ENCODE results near the gene GBE1.
"Not testable (repeated sequence)": the region's sequence is repeated elsewhere in the genome, so short reads cannot be mapped to it uniquely, and the experiment has no call there.

The GBE1 gene

GRCh38 chr3:81516042-81516441, 245.4 kb downstream of the GBE1 start:
- no peak for DNase-seq

GRCh38 chr3:81513591-81513990, 247.9 kb downstream of the GBE1 start:
- DNase-seq, result no peak

GRCh38 chr3:81503026-81503425, 258.4 kb downstream of the GBE1 start:
- DNase-seq, result no peak

GRCh38 chr3:81502236-81502635, 259.2 kb downstream of the GBE1 start:
- no peak for DNase-seq

GRCh38 chr3:81500039-81500438, 261.4 kb downstream of the GBE1 start:
- no peak for DNase-seq

- DNase-seq, result no peak
These were observed 263.7 kb downstream of the GBE1 start for GRCh38 chr3:81497572-81498251.

GRCh38 chr3:81496407-81497104, 264.9 kb downstream of the GBE1 start:
- DNase-seq, result no peak

GRCh38 chr3:81492471-81492870, 269.0 kb downstream of the GBE1 start:
- DNase-seq, result not testable (repeated sequence)

GRCh38 chr3:81492040-81492439, 269.4 kb downstream of the GBE1 start:
- DNase-seq, result no peak

GRCh38 chr3:81490541-81491288, 270.7 kb downstream of the GBE1 start:
- DNase-seq, result peak; percentile 4

- DNase-seq, result no peak
These were observed 276.0 kb downstream of the GBE1 start for GRCh38 chr3:81485444-81485865.

- DNase-seq, result no peak
These were observed 276.9 kb downstream of the GBE1 start for GRCh38 chr3:81484520-81484919.

GRCh38 chr3:81483046-81483445, 278.4 kb downstream of the GBE1 start:
- no peak for DNase-seq

GRCh38 chr3:81477740-81478139, 283.7 kb downstream of the GBE1 start:
- DNase-seq, result no peak

- no peak for DNase-seq
These were observed 284.8 kb downstream of the GBE1 start for GRCh38 chr3:81476692-81477091.

- DNase-seq, result no peak
These were observed 288.7 kb downstream of the GBE1 start for GRCh38 chr3:81472600-81473362.

GRCh38 chr3:81470524-81471278, 290.7 kb downstream of the GBE1 start:
- no peak for DNase-seq

GRCh38 chr3:81468391-81468790, 293.1 kb downstream of the GBE1 start:
- no peak for DNase-seq

GRCh38 chr3:81466201-81466560, 295.3 kb downstream of the GBE1 start:
- DNase-seq, result no peak

GRCh38 chr3:81465510-81466200, 295.8 kb downstream of the GBE1 start:
- DNase-seq, result no peak

GRCh38 chr3:81463781-81464180, 297.7 kb downstream of the GBE1 start:
- no peak for DNase-seq

- no peak for DNase-seq
These were observed 298.5 kb downstream of the GBE1 start for GRCh38 chr3:81462921-81463320.

Measured in DMS79 (cell line).